ENCODE data around the gene NOTUM. TPM values are rescaled to one million over a fixed set of nuclear protein-coding genes. Genes with fewer than 3 reads are reported as not detected.

Gene NOTUM
- polyA plus RNA-seq, 3 donors: not detected

DNA sequence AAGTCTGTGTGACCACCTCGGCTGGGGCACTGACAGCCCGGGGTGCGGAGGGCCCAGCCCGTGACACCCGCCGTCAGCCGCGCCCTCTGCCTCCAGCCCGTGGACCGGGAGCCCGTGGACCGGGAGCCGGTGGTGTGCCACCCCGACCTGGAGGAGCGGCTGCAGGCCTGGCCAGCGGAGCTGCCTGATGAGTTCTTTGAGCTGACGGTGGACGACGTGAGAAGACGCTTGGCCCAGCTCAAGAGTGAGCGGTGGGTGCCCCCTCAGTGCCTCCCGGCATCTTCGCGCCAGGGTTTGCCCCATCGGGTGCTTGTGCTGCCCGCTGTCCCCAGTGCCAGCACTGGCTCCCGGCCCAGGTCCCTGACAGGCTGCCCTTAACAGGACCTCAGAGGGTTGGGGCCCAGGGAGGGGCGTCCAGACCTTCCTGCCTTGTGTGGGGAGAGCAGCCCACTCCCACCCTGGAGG lies 48.0 kb upstream of the NOTUM start:
- Mint-ChIP-seq H3K36me3 (peaks cover 2 to 17% of the 10 kb centered on the region in 2 donors), H3K4me1 (no peaks in the 10 kb centered on the region), H3K27me3 (ENCODE audit: low read depth in 3 of 3) (peaks cover 2 to 4% (median 2%) of the 10 kb centered on the region in 3 donors), H3K4me3 (no peak overlapping the region), H3K27ac (no peak overlapping the region), H3K9me3 (no peaks in the 10 kb centered on the region)
- Histone ChIP-seq H3K9ac (ENCODE audit: insufficient read depth, low read length, poor library complexity, severe bottlenecking) (no peak overlapping the region), H3K27me3 (ENCODE audit: control insufficient read depth in 2 of 2, insufficient read depth in 2 of 2, low read length in 2 of 2) (no peaks in the 10 kb centered on the region), H3K27ac (ENCODE audit: low read depth in 1 of 2, low read length in 2 of 2) (no peak overlapping the region), H3K79me2 (ENCODE audit: insufficient read depth, low read length) (no peaks in the 10 kb centered on the region), H2AFZ (ENCODE audit: insufficient read depth, low read depth, low read length, poor library complexity, severe bottlenecking) (no peak overlapping the region), H3K9me3 (replicated peaks in 1 of 2; ENCODE audit: control insufficient read depth in 1 of 2, insufficient read depth in 1 of 2, low read length in 2 of 2) (no peaks in the 10 kb centered on the region), H4K20me1 (ENCODE audit: insufficient read depth, low read length) (peaks cover 6% of the 10 kb centered on the region), H3K4me2 (replicated peaks; ENCODE audit: extremely low read depth, low read length, poor library complexity, severe bottlenecking) (no peak overlapping the region), H3K36me3 (replicated peaks in 1 of 2; ENCODE audit: control insufficient read depth in 1 of 2, insufficient read depth in 2 of 2, low read length in 2 of 2) (peaks cover 9 to 11% of the 10 kb centered on the region in 2 donors), H3K4me1 (ENCODE audit: control insufficient read depth in 1 of 2, insufficient read depth in 2 of 2, low read length in 2 of 2) (no peaks in the 10 kb centered on the region), H3K4me3 (replicated peaks in 1 of 3; ENCODE audit: low read depth in 2 of 3, low read length in 3 of 3) (no peak overlapping the region)
- WGBS (ENCODE audit: insufficient coverage): 84% methylated on average over 28 of the region's 28 CpGs
- TF ChIP-seq, protein P1, sequence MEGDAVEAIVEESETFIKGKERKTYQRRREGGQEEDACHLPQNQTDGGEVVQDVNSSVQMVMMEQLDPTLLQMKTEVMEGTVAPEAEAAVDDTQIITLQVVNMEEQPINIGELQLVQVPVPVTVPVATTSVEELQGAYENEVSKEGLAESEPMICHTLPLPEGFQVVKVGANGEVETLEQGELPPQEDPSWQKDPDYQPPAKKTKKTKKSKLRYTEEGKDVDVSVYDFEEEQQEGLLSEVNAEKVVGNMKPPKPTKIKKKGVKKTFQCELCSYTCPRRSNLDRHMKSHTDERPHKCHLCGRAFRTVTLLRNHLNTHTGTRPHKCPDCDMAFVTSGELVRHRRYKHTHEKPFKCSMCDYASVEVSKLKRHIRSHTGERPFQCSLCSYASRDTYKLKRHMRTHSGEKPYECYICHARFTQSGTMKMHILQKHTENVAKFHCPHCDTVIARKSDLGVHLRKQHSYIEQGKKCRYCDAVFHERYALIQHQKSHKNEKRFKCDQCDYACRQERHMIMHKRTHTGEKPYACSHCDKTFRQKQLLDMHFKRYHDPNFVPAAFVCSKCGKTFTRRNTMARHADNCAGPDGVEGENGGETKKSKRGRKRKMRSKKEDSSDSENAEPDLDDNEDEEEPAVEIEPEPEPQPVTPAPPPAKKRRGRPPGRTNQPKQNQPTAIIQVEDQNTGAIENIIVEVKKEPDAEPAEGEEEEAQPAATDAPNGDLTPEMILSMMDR (IDR thresholded peaks at IDR 0.05): no peak
- DNase-seq: no peak
- intact Hi-C loops (cut with micrococcal nuclease): no loop called here

DNA sequence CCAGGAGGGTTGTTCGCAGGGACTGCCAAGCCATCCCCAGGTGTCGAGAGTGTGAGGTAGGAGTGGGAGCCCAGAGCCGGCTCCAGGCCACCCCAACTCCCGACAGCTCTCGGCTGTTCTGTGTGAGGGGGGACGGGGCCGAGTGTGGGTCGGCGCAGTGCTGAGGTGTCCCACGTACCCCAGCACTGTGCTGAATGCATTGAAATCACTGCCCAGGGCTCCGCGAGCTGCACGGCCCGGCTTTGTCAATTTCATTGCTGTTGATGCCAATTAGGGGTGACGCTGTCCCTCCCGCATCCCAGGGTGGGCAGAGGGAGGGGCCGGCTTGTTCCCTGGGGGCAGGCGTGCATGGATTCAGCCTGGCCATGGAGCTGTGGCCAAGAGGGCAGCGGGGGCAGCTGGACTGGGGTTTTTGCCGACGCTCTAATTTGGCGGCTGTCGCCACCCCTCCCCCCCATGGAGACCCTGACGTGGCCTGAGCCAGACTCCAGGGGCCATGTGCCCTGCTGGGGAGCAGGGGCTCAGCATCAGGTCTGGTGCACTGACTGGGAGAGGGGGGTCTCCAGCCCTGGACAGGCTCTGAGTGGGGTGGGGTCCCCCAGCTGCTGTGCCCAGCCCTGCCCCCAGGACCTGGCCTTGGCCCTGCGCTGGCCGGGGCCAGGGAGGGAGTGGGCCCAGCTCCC lies 47.4 kb upstream of the NOTUM start:
- H3K27ac ChIP-seq (ENCODE audit: low read depth in 1 of 2, low read length in 2 of 2): no peak overlapping the region
- peaks cover 7% of the 10 kb centered on the region for H4K20me1 ChIP-seq (ENCODE audit: insufficient read depth, low read length)
- H2AFZ ChIP-seq (ENCODE audit: insufficient read depth, low read depth, low read length, poor library complexity, severe bottlenecking): no peak overlapping the region
- no peaks in the 10 kb centered on the region for H3K9me3 ChIP-seq (replicated peaks in 1 of 2; ENCODE audit: control insufficient read depth in 1 of 2, insufficient read depth in 1 of 2, low read length in 2 of 2)
- no peak overlapping the region for H3K4me3 Mint-ChIP-seq
- TF ChIP-seq, protein P1 (IDR thresholded peaks at IDR 0.05): no peak
- DNase-seq: no peak
- H3K4me3 ChIP-seq (replicated peaks in 1 of 3; ENCODE audit: low read depth in 2 of 3, low read length in 3 of 3): no peak overlapping the region
- no peak overlapping the region for H3K27ac Mint-ChIP-seq
- no peaks in the 10 kb centered on the region for H3K4me1 Mint-ChIP-seq
- no peaks in the 10 kb centered on the region for H3K9me3 Mint-ChIP-seq
- intact Hi-C loops (cut with micrococcal nuclease): no loop called here
- peaks cover 2 to 17% of the 10 kb centered on the region in 2 donors for H3K36me3 Mint-ChIP-seq
- 99% methylated on average over 16 of the region's 26 CpGs for WGBS (ENCODE audit: insufficient coverage)
- H3K79me2 ChIP-seq (ENCODE audit: insufficient read depth, low read length): no peaks in the 10 kb centered on the region
- peaks cover 9 to 11% of the 10 kb centered on the region in 2 donors for H3K36me3 ChIP-seq (replicated peaks in 1 of 2; ENCODE audit: control insufficient read depth in 1 of 2, insufficient read depth in 2 of 2, low read length in 2 of 2)
- no peaks in the 10 kb centered on the region for H3K27me3 ChIP-seq (ENCODE audit: control insufficient read depth in 2 of 2, insufficient read depth in 2 of 2, low read length in 2 of 2)
- H3K4me2 ChIP-seq (replicated peaks; ENCODE audit: extremely low read depth, low read length, poor library complexity, severe bottlenecking): no peak overlapping the region
- peaks cover 2 to 4% (median 2%) of the 10 kb centered on the region in 3 donors for H3K27me3 Mint-ChIP-seq (ENCODE audit: low read depth in 3 of 3)
- no peaks in the 10 kb centered on the region for H3K4me1 ChIP-seq (ENCODE audit: control insufficient read depth in 1 of 2, insufficient read depth in 2 of 2, low read length in 2 of 2)
- H3K9ac ChIP-seq (ENCODE audit: insufficient read depth, low read length, poor library complexity, severe bottlenecking): no peak overlapping the region

All from CD14-positive monocyte (primary cell).